ENCODE data around the gene USP28. TPM values are rescaled to one million over a fixed set of nuclear protein-coding genes. Genes with fewer than 3 reads are reported as not detected.

The USP28 gene
- total and polyA plus RNA-seq, 2 of the 8 experiments (the other 6 are each of a cell fraction or from before 2014, with no cell fraction given): 82.6 to 119 TPM

DNA sequence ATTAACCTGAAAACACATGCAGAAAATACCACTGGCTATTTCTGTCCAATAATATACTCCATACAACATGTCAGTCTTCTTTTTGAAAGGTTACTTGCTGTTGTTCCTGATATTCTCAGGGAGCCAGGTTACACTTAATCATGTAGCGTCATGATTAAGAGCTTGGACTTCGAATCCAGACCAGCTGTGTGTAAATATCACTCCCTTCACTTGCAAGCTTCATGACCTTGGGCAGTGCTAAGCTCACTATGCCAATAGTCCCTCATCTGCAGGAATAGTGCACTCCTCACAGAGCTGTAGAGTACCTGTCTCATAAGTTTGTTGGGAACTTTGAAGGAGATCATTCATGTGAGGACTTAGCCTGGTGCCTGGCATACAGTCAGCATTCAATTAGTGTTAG lies 31.1 kb upstream of the USP28 start:
- Histone ChIP-seq H3K14ac (ENCODE audit: insufficient read length) (no peak overlapping the region), H4K20me1 (replicated peaks in 1 of 2; ENCODE audit: control insufficient read depth in 1 of 2, insufficient read depth in 2 of 2, low read length in 2 of 2) (no peaks in the 10 kb centered on the region), H4K91ac (replicated peaks; ENCODE audit: insufficient read length, low read length) (no peak overlapping the region), H3K27me3 (replicated peaks in 1 of 4; ENCODE audit: control insufficient read depth in 3 of 4, extremely low read depth in 1 of 4, insufficient read depth in 3 of 4, low read length in 3 of 4) (no peaks in the 10 kb centered on the region), H2AFZ (ENCODE audit: low read length) (no peak overlapping the region), H3K79me2 (ENCODE audit: control insufficient read depth in 1 of 2, insufficient read depth in 2 of 2, low read length in 2 of 2) (no peaks in the 10 kb centered on the region), H2BK120ac (replicated peaks; ENCODE audit: low read depth, low read length) (no peak overlapping the region), H2BK5ac (ENCODE audit: low read depth, low read length) (no peak overlapping the region), H3K79me1 (ENCODE audit: low read depth, low read length) (no peaks in the 10 kb centered on the region), H3K18ac (ENCODE audit: extremely low read depth, low read length) (no peak overlapping the region), H3K4me1 (replicated peaks in 1 of 4; ENCODE audit: control insufficient read depth in 3 of 4, insufficient read depth in 4 of 4, low read length in 3 of 4) (peaks cover 0 to 9% (median 3%) of the 10 kb centered on the region in 4 experiments; a peak in 1 of 7 replicates), H3K4ac (replicated peaks; ENCODE audit: insufficient read length, low read depth, low read length) (no peak overlapping the region), H3K9ac (replicated peaks in 1 of 4; ENCODE audit: extremely low read depth in 1 of 4, low read depth in 3 of 4, low read length in 3 of 4) (no peak overlapping the region), H3K23ac (ENCODE audit: insufficient read length) (no peak overlapping the region), H3K27ac (ENCODE audit: low read depth, low read length) (no peak overlapping the region), H3K36me3 (ENCODE audit: control insufficient read depth in 2 of 4, insufficient read depth in 4 of 4, low read length in 3 of 4) (no peaks in the 10 kb centered on the region), H3K9me3 (ENCODE audit: insufficient read depth in 2 of 2, low read depth in 1 of 2, low read length in 1 of 2) (no peaks in the 10 kb centered on the region), H2BK12ac (ENCODE audit: low read depth, low read length) (no peak overlapping the region), H2BK15ac (ENCODE audit: low read length) (no peak overlapping the region), H3K4me3 (ENCODE audit: extremely low read depth in 1 of 4, insufficient read depth in 2 of 4, low read depth in 3 of 4, low read length in 4 of 4) (no peak overlapping the region), H3K56ac (replicated peaks; ENCODE audit: insufficient read length, low read depth, low read length) (no peak overlapping the region), H3K4me2 (ENCODE audit: insufficient read depth in 1 of 2, low read depth in 2 of 2, low read length in 2 of 2) (no peak overlapping the region), H4K8ac (ENCODE audit: extremely low read depth, insufficient read depth, low read length) (no peak overlapping the region), H3K23me2 (ENCODE audit: low read depth, low read length) (no peaks in the 10 kb centered on the region), H2BK20ac (ENCODE audit: low read length) (no peak overlapping the region), H2AK5ac (ENCODE audit: low read depth, low read length) (no peak overlapping the region), H4K5ac (ENCODE audit: insufficient read length, low read depth, low read length) (no peak overlapping the region)
- 96% methylated on average over 2 of the region's 2 CpGs; no CpG with 5 or more reads in 1 of the 2 experiments for WGBS, 2 experiments (ENCODE audit: extremely low coverage in 1 of 2, insufficient coverage in 1 of 2, insufficient read length in 1 of 2, insufficient replicate concordance in 2 of 2, low coverage in 1 of 2, low lambda C conversion rate in 2 of 2, missing lambda C conversion rate in 1 of 2)
- CTCF ChIA-PET (ENCODE audit: partially characterized antibody): interaction anchor here (0.6 to 8.0 kb wide), 33 partner anchors 8 to 394 kb away, joined by 3 to 112 read pairs (median 4); partner anchors contain the start of gene HTR3A
- POLR2A ChIA-PET (ENCODE audit: partially characterized antibody): interaction anchor here (1.0 to 1.1 kb wide), 2 partner anchors 11 to 33 kb away, joined by 3 read pairs; no protein-coding TSS in a partner anchor
- no peak for DNase-seq (ENCODE audit: low read depth in 1 of 2, low spot score in 2 of 2)
- TF ChIP-seq TCF12 (IDR thresholded peaks at IDR 0.05; ENCODE audit: low read depth, low read length) (no peak), HDAC2 (IDR thresholded peaks at IDR 0.05; ENCODE audit: borderline replicate concordance in 1 of 2, low read depth in 2 of 2, low read length in 2 of 2) (no peak), CBX5 (IDR thresholded peaks at IDR 0.05; ENCODE audit: low read depth, low read length) (no peak), KDM4A (IDR thresholded peaks at IDR 0.05; ENCODE audit: low read depth, low read length, severe bottlenecking) (no peak), SIN3A (conservative IDR thresholded peaks at IDR 0.05 in 1 of 2, IDR thresholded peaks at IDR 0.05 in 1 of 2; ENCODE audit: low read depth in 1 of 2, low read length in 2 of 2) (no peak), SP4 (IDR thresholded peaks at IDR 0.05; ENCODE audit: low read length) (no peak)
- FAIRE-seq: no peak

Data from H1 (cell line).